Hematopoietic multipotent progenitor cell treated with erythropoietin and hydrocortisone succinate and interleukin-3 and kit ligand, for 4 days (in vitro differentiated cells): Measurements from ENCODE around the gene NRM.
"Not testable (repeated sequence)": the region's sequence is repeated elsewhere in the genome, so short reads cannot be mapped to it uniquely, and the experiment has no call there.

ENCODE experiments used
- DNase-seq: peaks from one replicate; pipeline ENCODE4 v3.0.0-alpha.2; 2015

Gene NRM

GRCh38 chr6:30664994-30665767, 25.6 kb downstream of the NRM start:
- no peak for DNase-seq

- not testable (repeated sequence) for DNase-seq
Measured at GRCh38 chr6:30657922-30658321, 32.9 kb downstream of the NRM start.

DNA sequence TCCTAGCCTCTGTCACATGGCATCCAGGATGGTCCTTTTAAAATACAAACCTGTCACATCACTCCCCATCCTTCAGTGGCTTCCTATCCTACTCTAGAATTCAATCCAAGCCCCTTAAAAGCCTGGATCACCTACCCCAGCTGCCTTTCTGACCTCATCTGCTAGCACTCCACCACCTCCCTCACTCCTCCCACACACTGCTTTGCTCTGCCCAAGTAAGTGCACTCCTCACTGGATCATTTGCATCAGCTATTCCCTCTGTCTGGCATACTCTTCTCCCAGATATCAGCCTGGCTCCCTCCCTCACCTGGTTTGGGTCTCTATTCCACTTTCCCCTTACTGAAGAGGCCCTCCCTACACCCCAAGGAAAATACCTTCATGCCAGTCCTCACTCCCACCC, 33.3 kb downstream of the NRM start:
- no peak for DNase-seq

DNA sequence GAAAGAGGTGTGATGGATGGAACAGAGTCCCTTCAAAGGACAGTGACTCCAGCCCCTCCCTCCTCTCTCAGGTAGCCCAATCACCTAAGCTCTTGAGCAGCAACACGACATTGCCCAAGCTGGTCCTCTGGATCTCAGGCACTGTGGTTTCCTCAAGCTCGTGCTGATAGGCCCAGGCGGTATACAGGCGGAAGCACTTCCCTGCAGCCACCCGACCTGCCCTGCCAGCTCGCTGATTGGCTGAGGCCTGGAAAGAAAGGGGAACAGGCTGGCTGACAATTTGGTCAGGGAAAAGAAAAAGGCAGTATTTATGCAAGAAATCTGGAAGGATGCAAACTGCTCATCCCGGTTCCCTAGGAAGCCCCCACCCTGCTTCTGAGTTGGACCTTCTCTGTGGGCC, 34.3 kb downstream of the NRM start:
- peak; percentile 42 for DNase-seq

GRCh38 chr6:30655743-30656094, 35.1 kb downstream of the NRM start:
- no peak for DNase-seq

DNA sequence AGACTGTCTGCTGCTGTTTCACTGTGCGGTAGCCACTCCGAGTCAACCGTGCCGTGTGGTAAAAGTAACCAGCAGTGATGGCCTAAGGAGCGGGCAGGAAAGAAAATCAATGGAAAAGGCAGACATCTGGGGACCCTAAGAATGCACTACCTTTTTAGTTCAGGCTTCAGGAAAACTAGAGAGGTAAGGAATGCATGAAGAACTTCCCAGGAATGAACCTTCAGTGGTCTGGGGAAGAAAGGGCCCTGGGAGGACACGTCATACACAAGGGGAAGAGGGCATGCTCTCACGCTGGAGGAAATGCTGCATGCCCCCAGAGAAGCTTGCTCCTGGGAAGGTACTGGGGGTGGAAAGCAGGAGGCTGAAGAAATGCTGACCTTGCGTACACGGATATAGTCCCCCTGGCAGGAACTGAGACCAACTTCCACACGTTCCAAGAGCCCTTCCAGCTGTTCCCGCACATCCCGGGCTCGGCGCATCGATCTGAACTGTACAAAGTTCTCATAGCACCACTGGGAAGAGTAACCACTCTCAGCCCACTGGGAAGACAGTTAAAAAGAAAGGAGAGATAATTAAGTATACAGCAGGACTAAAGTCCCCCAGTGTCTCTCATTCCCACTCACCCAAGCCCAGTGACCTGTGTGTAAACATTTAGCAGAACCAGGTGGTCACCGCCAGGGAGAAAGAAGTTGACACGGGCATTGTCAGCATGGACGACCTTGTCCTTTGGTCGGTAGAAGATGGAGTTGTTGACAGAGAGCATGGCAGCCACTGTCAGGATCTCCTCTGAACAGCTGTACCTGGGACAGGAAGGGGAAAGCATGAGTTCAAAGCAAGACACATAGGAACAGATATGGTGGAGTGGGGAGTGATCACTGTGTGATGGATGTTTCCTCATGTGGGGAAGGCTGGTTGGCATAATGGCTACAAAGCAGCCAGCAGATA, 35.7 kb downstream of the NRM start:
- DNase-seq: no peak

DNA sequence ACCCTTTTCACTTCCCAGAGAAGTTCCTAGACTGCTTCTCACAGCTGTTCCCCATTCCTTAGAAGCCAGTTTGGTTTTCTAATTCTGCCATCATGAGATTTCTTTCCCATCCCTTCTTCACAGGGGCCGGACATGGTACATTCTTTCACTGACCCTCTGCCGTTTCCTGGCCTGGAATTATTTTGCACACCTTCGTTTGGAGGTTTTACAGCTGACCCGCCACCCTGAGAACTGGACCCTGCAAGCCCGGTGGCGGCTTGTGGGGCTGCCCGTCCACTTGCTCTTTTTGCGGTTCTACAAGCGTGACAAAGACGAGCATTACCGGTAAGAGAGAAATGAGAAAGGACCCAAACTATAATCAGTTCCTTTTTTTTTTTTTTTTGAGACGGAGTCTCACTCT, 39.6 kb downstream of the NRM start:
- no peak for DNase-seq

- peak; percentile 94 for DNase-seq
Measured at GRCh38 chr6:30647242-30648116, 43.3 kb downstream of the NRM start.

GRCh38 chr6:30646450-30647241, 44.1 kb downstream of the NRM start, which contains the start of gene C6orf136:
C6orf136 (plus strand) TSS chr6:30647133; CDS start chr6:30647232, 99 bp downstream.
- peak; percentile 98 for DNase-seq

GRCh38 chr6:30645989-30646388, 44.8 kb downstream of the NRM start:
- no peak for DNase-seq

DNA sequence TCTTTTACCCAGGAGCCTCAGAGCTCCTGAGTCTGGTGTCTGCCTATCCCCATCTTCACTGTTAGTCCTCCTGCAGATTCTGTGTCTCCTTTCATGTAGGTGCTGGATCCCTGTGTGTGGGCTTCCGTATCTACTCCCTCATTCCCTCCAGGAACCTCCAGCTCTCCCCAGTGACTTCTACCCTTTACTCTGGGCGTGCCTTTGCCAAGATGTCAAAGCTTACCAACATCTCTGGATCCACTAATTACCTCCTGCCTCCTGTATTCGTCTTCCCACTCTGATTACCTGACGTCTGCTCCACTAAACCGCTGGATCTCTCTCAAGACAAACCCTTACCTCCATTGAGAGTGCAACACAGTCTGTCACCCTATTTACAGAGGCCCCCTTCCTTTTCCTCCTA, 46.0 kb downstream of the NRM start:
- no peak for DNase-seq

DNA sequence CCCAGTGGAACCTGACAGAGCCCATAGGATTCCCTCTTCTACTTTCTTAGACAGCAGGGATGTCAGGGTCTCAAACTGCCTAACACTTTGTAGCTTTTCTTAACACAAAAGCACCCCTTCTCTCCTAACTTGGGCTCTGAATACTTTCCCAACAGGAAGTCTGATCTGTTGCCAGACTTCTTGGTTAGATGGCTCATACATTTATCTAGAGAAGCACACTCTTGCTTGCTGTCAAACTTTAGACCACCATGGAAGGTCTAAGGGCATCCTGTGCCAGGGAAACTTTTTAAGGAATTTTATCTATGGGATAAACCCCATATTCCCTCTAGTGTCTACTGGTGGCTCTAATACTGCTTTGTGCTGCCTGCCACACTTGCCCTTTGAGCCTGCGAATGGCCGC, 47.1 kb downstream of the NRM start:
- DNase-seq: no peak

DNA sequence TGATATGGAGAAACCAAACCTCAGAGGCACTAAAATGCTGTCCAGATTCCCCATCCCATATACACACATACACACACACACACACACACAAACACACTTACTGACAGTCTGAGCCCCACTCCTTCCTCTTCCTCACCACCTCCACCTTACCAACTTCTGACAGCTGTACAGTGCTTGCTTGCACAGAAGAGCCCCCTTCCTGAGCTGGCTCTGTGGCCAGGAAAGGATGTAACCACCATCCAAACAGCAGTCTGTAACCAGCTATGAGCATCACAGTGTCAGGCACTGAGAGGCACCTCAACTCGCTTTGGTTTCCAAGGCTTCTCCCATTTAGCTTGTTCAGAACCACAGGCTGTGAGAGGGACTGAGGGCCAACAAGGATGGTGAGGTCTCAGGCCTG, 49.7 kb downstream of the NRM start:
- DNase-seq: peak; percentile 28

GRCh38 chr6:30640481-30640880, 50.3 kb downstream of the NRM start:
- peak; percentile 68 for DNase-seq
